Keratinocyte (primary cell): Measurements from ENCODE around the gene KIAA1755. TPM values are rescaled to one million over a fixed set of nuclear protein-coding genes. Genes with fewer than 3 reads are reported as not detected.

Experiments
- DNase-seq: peaks from one replicate; pipeline ENCODE4 v3.0.0-alpha.2; 2011; ENCODE audit warnings: low read depth, missing footprints, low spot score
- FAIRE-seq: peaks from 2 replicates; lab custom pipeline; 2011; peaks lifted over from hg19 to GRCh38; lab: Jason Lieb, UNC
- H2AFZ ChIP-seq: 2 replicates; pipeline ENCODE4 v1.6.0; 2012; ENCODE audit warnings: low read length, control low read depth, inconsistent platforms; ENCODE audit not compliant: control insufficient read depth
- H3K27ac ChIP-seq: 2 replicates; pipeline ENCODE4 v1.5.1; 2011; ENCODE audit warnings: low read length; ENCODE audit not compliant: control insufficient read depth, insufficient read depth
- H3K27me3 ChIP-seq: 3 replicates; pipeline ENCODE4 v1.6.0; 2011; ENCODE audit warnings: low read length; ENCODE audit not compliant: control insufficient read depth, insufficient read depth; ENCODE audit errors: extremely low read depth
- H3K36me3 ChIP-seq, 2 experiments: 2 replicates in 1 of 2; 3 replicates in 1 of 2; pipeline ENCODE4 v1.5.1; 2011; ENCODE audit warnings: low read length in 2 of 2, mild to moderate bottlenecking in 1 of 2; ENCODE audit not compliant: control insufficient read depth in 2 of 2, insufficient read depth in 2 of 2; ENCODE audit errors: extremely low read depth in 1 of 2
- H3K4me1 ChIP-seq: 3 replicates; pipeline ENCODE4 v1.5.1; 2011; ENCODE audit warnings: low read length; ENCODE audit not compliant: control insufficient read depth, insufficient read depth; ENCODE audit errors: extremely low read depth
- H3K4me2 ChIP-seq: 3 replicates; pipeline ENCODE4 v1.6.0; 2011; ENCODE audit warnings: low read depth, low read length; ENCODE audit not compliant: control insufficient read depth, insufficient read depth; ENCODE audit errors: extremely low read depth
- H3K4me3 ChIP-seq, 3 experiments: fragments of 200-600 bp in 1 of 3; sonication (generic) in 1 of 3; 2 replicates in 2 of 3; 3 replicates in 1 of 3; pipeline ENCODE4 v1.5.1; 2011 to 2016; ENCODE audit warnings: low read length in 3 of 3, mild to moderate bottlenecking in 3 of 3, control low read depth in 2 of 3, inconsistent platforms in 1 of 3, low read depth in 1 of 3, mixed read lengths in 1 of 3, mixed run types in 1 of 3, moderate library complexity in 1 of 3; ENCODE audit not compliant: control insufficient read depth in 2 of 3, insufficient read depth in 2 of 3; ENCODE audit errors: extremely low read depth in 1 of 3
- H3K79me2 ChIP-seq: 2 replicates; pipeline ENCODE4 v1.6.0; 2012; ENCODE audit warnings: low read length; ENCODE audit not compliant: control insufficient read depth, insufficient read depth
- H3K9ac ChIP-seq: 3 replicates; pipeline ENCODE4 v1.6.0; 2011; ENCODE audit warnings: low read length; ENCODE audit not compliant: control insufficient read depth, insufficient read depth; ENCODE audit errors: extremely low read depth
- H3K9me1 ChIP-seq: 3 replicates; pipeline ENCODE4 v1.6.0; 2011; ENCODE audit warnings: low read length; ENCODE audit not compliant: control insufficient read depth, insufficient read depth; ENCODE audit errors: extremely low read depth
- H3K9me3 ChIP-seq: 2 replicates; pipeline ENCODE4 v1.5.1; 2012; ENCODE audit warnings: low read depth, low read length; ENCODE audit not compliant: control insufficient read depth
- H4K20me1 ChIP-seq: 3 replicates; pipeline ENCODE4 v1.6.0; 2011; ENCODE audit warnings: low read length; ENCODE audit not compliant: control insufficient read depth, insufficient read depth; ENCODE audit errors: extremely low read depth
- CTCF ChIP-seq, 3 experiments: IDR thresholded peaks in 1 of 3; conservative IDR thresholded peaks in 1 of 3; optimal IDR thresholded peaks in 1 of 3; 2 replicates in 2 of 3; 3 replicates in 1 of 3; pipeline versions ENCODE3 to v1.5.1; 2011; ENCODE audit warnings: low read length in 3 of 3, mild to moderate bottlenecking in 3 of 3, moderate library complexity in 2 of 3, control low read depth in 1 of 3, inconsistent platforms in 1 of 3; ENCODE audit not compliant: insufficient read depth in 2 of 3; ENCODE audit errors: extremely low read depth in 1 of 3
- EZH2 ChIP-seq: IDR thresholded peaks from one replicate; pipeline ENCODE4 v1.6.1; 2012; ENCODE audit warnings: inconsistent platforms, mild to moderate bottlenecking, low read length, moderate library complexity
- dilution Hi-C: fragments of 300-500 bp; cut with MboI; formaldehyde crosslinking; loops from one replicate; pipeline ENCODE4 v1.7.0; 2020; ENCODE audit warnings: low sequenced_read_pairs; ENCODE audit not compliant: extremely low pct_ligation_motif_present
- polyA plus RNA-seq, 5 experiments: library from polyadenylated mRNA; depleted of rRNA in 3 of 5; stranded (reverse) in 3 of 5; stranded (forward) in 1 of 5; unstranded in 1 of 5; fragments of >200 nt; gene quantifications; 1 replicate in 1 of 5; 2 replicates in 3 of 5; 3 replicates in 1 of 5; pipeline versions ENCODE4 v1.2.1 to v1.2.3, GENCODE V29; 2011 to 2012; ENCODE audit warnings: missing spikeins in 2 of 5, low read depth in 1 of 5, low replicate concordance in 1 of 5

KIAA1755 gene
- polyA plus RNA-seq, 1 donor (not counting 4 experiments of a cell fraction or from before 2014, with no cell fraction given) = not detected

GRCh38 chr20:38304845-38305447 is 44.4 kb upstream of the KIAA1755 start:
- Histone ChIP-seq H3K9me3 (no peaks in the 10 kb centered on the region), H3K4me1 (peaks cover 12% of the 10 kb centered on the region), H4K20me1 (no peaks in the 10 kb centered on the region), H3K4me3 (no peak overlapping the region), H3K79me2 (no peaks in the 10 kb centered on the region), H2AFZ (no peak overlapping the region), H3K9me1 (no peaks in the 10 kb centered on the region), H3K27ac (no peak overlapping the region), H3K4me2 (no peak overlapping the region), H3K36me3 (no peaks in the 10 kb centered on the region), H3K9ac (no peak overlapping the region), H3K27me3 (peaks cover 15% of the 10 kb centered on the region)
- peak; percentile 68 to 86 (median 84) for TF ChIP-seq CTCF (optimal IDR thresholded peaks at IDR 0.05 in 1 of 3, IDR thresholded peaks at IDR 0.05 in 1 of 3, conservative IDR thresholded peaks at IDR 0.05 in 1 of 3; ENCODE audit: extremely low read depth in 1 of 3, insufficient read depth in 2 of 3, low read length in 3 of 3)
- TF ChIP-seq EZH2 = no peak
- no peak for DNase-seq
- peak; percentile 64 for FAIRE-seq
- dilution Hi-C loops = no loop called here

DNA sequence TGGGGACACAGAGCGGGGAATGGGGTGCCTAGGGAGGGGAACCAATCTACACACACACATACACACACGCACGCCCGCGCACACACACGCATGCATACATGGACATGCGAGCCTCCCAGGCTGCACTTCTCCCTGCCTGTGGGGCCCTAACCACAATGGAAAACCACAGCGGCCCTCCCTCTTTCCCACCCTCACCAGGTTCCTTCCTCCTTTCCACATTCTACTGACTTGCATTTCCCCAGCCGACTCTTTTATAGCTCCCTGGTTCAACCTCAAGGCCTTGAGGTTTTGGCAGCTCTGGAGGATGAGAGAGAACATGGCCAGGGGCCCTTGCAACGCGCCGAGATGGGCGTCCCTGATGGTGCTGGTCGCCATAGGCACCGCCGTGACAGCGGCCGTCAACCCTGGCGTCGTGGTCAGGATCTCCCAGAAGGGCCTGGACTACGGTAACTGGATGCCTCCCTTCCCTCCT is 43.4 kb upstream of the KIAA1755 start, which contains the start of gene BPI:
Gene BPI, plus strand, starts transcription at position 249 of the 472 bp plus-strand sequence. Its CDS starts 68 bp downstream, at position 317.
- Histone ChIP-seq H3K27me3 (peaks cover 15% of the 10 kb centered on the region), H2AFZ (no peak within 1 kb of the TSS), H3K4me2 (no peak within 1 kb of the TSS), H3K9ac (no peak within 1 kb of the TSS), H3K27ac (no peak within 1 kb of the TSS), H3K36me3 (no peaks in the 10 kb centered on the region), H3K9me1 (no peaks in the 10 kb centered on the region), H4K20me1 (no peaks in the 10 kb centered on the region), H3K9me3 (no peaks in the 10 kb centered on the region), H3K4me3 (no peak within 1 kb of the TSS), H3K79me2 (no peaks in the 10 kb centered on the region), H3K4me1 (peaks cover 16% of the 10 kb centered on the region)
- dilution Hi-C loops = no loop called here
- FAIRE-seq = no peak
- DNase-seq = no peak
- no peak for TF ChIP-seq CTCF (optimal IDR thresholded peaks at IDR 0.05 in 1 of 3, IDR thresholded peaks at IDR 0.05 in 1 of 3, conservative IDR thresholded peaks at IDR 0.05 in 1 of 3; ENCODE audit: extremely low read depth in 1 of 3, insufficient read depth in 2 of 3, low read length in 3 of 3)
- no peak for TF ChIP-seq EZH2
